ENCODE data around the gene OR2T10. TPM values are rescaled to one million over a fixed set of nuclear protein-coding genes. Genes with fewer than 3 reads are reported as not detected.
"Not testable (repeated sequence)": the region's sequence is repeated elsewhere in the genome, so short reads cannot be mapped to it uniquely, and the experiment has no call there.

The OR2T10 gene
- total and polyA plus RNA-seq, 2 of the 4 experiments (the other 2 are of a cell fraction), result not detected

- H3K9me1 ChIP-seq (ENCODE audit: insufficient read depth, low read length); BruUV-seq (replicated peaks); POLR2A ChIA-PET (ENCODE audit: unreplicated experiment); H3K4me2 ChIP-seq (ENCODE audit: low read depth, low read length); H2BK20ac ChIP-seq (ENCODE audit: low read depth, low read length); H3K27me3 ChIP-seq (ENCODE audit: control insufficient read depth, insufficient read depth, low read length); H2AK9ac ChIP-seq (replicated peaks; ENCODE audit: low read depth, low read length, poor library complexity); CTCF ChIA-PET; H2BK5ac ChIP-seq (ENCODE audit: low read depth, low read length, poor library complexity, severe bottlenecking); H3K56ac ChIP-seq (ENCODE audit: extremely low read depth, insufficient read depth, low read length); H3K4me3 ChIP-seq (ENCODE audit: insufficient read depth, low read depth, low read length); H3K14ac ChIP-seq (replicated peaks; ENCODE audit: low read depth, low read length); H3K4me1 ChIP-seq (ENCODE audit: control insufficient read depth, insufficient read depth, low read length); H2AFZ ChIP-seq (replicated peaks; ENCODE audit: low read length, poor library complexity); intact Hi-C loops (cut with micrococcal nuclease); H2BK120ac ChIP-seq (ENCODE audit: low read depth, low read length); H3K27ac ChIP-seq (ENCODE audit: insufficient read depth, low read length); H4K20me1 ChIP-seq (ENCODE audit: insufficient read depth, low read length); H4K91ac ChIP-seq (ENCODE audit: insufficient read depth, low read depth, low read length); H3K79me1 ChIP-seq (ENCODE audit: low read depth in 1 of 2, low read length in 2 of 2); ATAC-seq (ENCODE audit: low read depth); H3K9me3 ChIP-seq (ENCODE audit: control insufficient read depth, insufficient read depth, low read length); H3K23ac ChIP-seq (ENCODE audit: low read depth, low read length); H3K18ac ChIP-seq (ENCODE audit: low read depth, low read length); H2BK15ac ChIP-seq (ENCODE audit: low read depth, low read length); H3K4ac ChIP-seq (ENCODE audit: low read depth, low read length); H4K5ac ChIP-seq (ENCODE audit: low read depth, low read length); in situ Hi-C loops (cut with MboI; ENCODE audit: low sequenced_read_pairs); H3K9ac ChIP-seq (ENCODE audit: low read depth, low read length); H2AK5ac ChIP-seq (ENCODE audit: low read depth, low read length); H4K8ac ChIP-seq (ENCODE audit: low read depth in 2 of 2, low read length in 2 of 2); DNase-seq; dilution Hi-C loops (cut with HindIII; ENCODE audit: low sequenced_read_pairs, unreplicated experiment); H3K36me3 ChIP-seq (ENCODE audit: control insufficient read depth, insufficient read depth, low read length): not testable (repeated sequence)
- no CpG with 5 or more reads among the region's 3 CpGs for WGBS, 2 experiments (ENCODE audit: extremely low coverage in 2 of 2, insufficient read length in 1 of 2)
Observed at GRCh38 chr1:248570811-248571210, 26.7 kb downstream of the OR2T10 start.

DNA sequence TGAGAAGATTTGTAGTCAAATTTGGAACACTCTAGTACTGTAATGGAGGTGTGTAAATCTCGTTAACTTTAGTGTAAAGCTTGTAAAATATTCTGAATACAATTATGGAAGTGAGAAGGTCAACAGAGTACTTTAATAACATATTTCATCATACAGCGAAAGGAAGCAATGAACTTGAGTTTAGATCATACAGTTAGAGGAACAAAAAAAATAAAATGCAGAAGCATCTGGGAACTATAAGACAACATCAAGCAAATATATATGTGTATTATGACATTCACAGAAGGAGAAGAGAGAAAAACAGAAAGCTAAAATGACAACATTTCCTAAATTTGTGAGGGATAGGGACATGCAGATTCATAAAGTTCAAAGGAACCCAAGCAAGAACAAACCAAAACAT, 28.5 kb downstream of the OR2T10 start:
- H3K9ac ChIP-seq (ENCODE audit: low read depth, low read length); H2BK20ac ChIP-seq (ENCODE audit: low read depth, low read length); CTCF ChIA-PET; H3K18ac ChIP-seq (ENCODE audit: low read depth, low read length); H3K36me3 ChIP-seq (ENCODE audit: control insufficient read depth, insufficient read depth, low read length); H4K91ac ChIP-seq (ENCODE audit: insufficient read depth, low read depth, low read length); H2BK120ac ChIP-seq (ENCODE audit: low read depth, low read length); POLR2A ChIA-PET (ENCODE audit: unreplicated experiment); BruUV-seq (replicated peaks); H3K4me3 ChIP-seq (ENCODE audit: insufficient read depth, low read depth, low read length); H4K8ac ChIP-seq (ENCODE audit: low read depth in 2 of 2, low read length in 2 of 2); H3K23ac ChIP-seq (ENCODE audit: low read depth, low read length); H3K4me2 ChIP-seq (ENCODE audit: low read depth, low read length); DNase-seq; ATAC-seq (ENCODE audit: low read depth); intact Hi-C loops (cut with micrococcal nuclease); in situ Hi-C loops (cut with MboI; ENCODE audit: low sequenced_read_pairs); H2AK5ac ChIP-seq (ENCODE audit: low read depth, low read length); H2AFZ ChIP-seq (replicated peaks; ENCODE audit: low read length, poor library complexity); H4K5ac ChIP-seq (ENCODE audit: low read depth, low read length); H3K27ac ChIP-seq (ENCODE audit: insufficient read depth, low read length); H3K4me1 ChIP-seq (ENCODE audit: control insufficient read depth, insufficient read depth, low read length); H3K9me1 ChIP-seq (ENCODE audit: insufficient read depth, low read length); dilution Hi-C loops (cut with HindIII; ENCODE audit: low sequenced_read_pairs, unreplicated experiment); H2AK9ac ChIP-seq (replicated peaks; ENCODE audit: low read depth, low read length, poor library complexity); H3K14ac ChIP-seq (replicated peaks; ENCODE audit: low read depth, low read length); H3K79me1 ChIP-seq (ENCODE audit: low read depth in 1 of 2, low read length in 2 of 2); H3K27me3 ChIP-seq (ENCODE audit: control insufficient read depth, insufficient read depth, low read length); H3K9me3 ChIP-seq (ENCODE audit: control insufficient read depth, insufficient read depth, low read length); H3K56ac ChIP-seq (ENCODE audit: extremely low read depth, insufficient read depth, low read length); H2BK5ac ChIP-seq (ENCODE audit: low read depth, low read length, poor library complexity, severe bottlenecking); H4K20me1 ChIP-seq (ENCODE audit: insufficient read depth, low read length); H2BK15ac ChIP-seq (ENCODE audit: low read depth, low read length); H3K4ac ChIP-seq (ENCODE audit: low read depth, low read length): not testable (repeated sequence)
- WGBS, 2 experiments (ENCODE audit: extremely low coverage in 2 of 2, insufficient read length in 1 of 2), result no CpG with 5 or more reads among the region's 2 CpGs

Data from IMR-90 (cell line).